Kidney epithelial cell (primary cell): Measurements from ENCODE around the gene MBOAT1. TPM values are rescaled to one million over a fixed set of nuclear protein-coding genes. Genes with fewer than 3 reads are reported as not detected.

Experiments used
- DNase-seq: peaks from one replicate; pipeline ENCODE4 v3.0.0-alpha.2; 2010; ENCODE audit warnings: low read depth
- H3K27me3 ChIP-seq: 2 replicates; pipeline ENCODE4 v1.6.0; 2011; ENCODE audit warnings: low read length; ENCODE audit not compliant: control insufficient read depth, insufficient read depth
- H3K36me3 ChIP-seq: 2 replicates; pipeline ENCODE4 v1.5.1; 2011; ENCODE audit warnings: low read length; ENCODE audit not compliant: control insufficient read depth, insufficient read depth
- H3K4me3 ChIP-seq: 2 replicates; pipeline ENCODE4 v1.5.1; 2011; ENCODE audit warnings: low read depth, mild to moderate bottlenecking, control low read depth, low read length
- CTCF ChIP-seq: IDR thresholded peaks from 2 replicates; pipeline ENCODE4 v1.5.1; 2011; ENCODE audit warnings: mild to moderate bottlenecking, moderate library complexity, low read length, control low read depth, inconsistent platforms; ENCODE audit not compliant: insufficient read depth, poor library complexity, severe bottlenecking
- total RNA-seq: library from RNA; depleted of rRNA; stranded (reverse); fragments of >200 nt; gene quantifications from 2 replicates; pipeline ENCODE4 v1.2.3, GENCODE V29; 2015

The MBOAT1 gene
- total RNA-seq, 1 donor from 2014 or later = 12.0 TPM

DNA sequence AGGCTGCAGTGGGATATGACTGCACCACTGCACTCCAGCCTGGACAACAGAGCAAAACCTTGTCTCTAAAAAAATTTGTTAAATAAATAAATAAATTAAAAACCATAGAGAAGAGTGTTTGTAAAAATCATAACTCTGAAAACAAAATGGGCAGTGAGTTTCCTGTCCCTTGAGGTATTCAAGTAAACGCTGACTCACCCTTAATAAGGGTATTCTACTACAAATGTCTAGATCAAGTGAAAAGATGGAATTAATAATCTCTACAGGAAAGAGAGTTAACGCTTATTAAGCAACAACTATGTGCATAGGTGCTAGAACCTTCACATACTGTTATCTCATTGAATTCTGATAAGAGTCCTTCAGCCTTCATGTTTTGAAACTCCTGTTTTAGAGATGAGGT is 19.9 kb upstream of the MBOAT1 start:
- Histone ChIP-seq H3K27me3 (no peaks in the 10 kb centered on the region), H3K36me3 (no peaks in the 10 kb centered on the region), H3K4me3 (no peak overlapping the region)
- TF ChIP-seq CTCF = no peak
- no peak for DNase-seq

DNA sequence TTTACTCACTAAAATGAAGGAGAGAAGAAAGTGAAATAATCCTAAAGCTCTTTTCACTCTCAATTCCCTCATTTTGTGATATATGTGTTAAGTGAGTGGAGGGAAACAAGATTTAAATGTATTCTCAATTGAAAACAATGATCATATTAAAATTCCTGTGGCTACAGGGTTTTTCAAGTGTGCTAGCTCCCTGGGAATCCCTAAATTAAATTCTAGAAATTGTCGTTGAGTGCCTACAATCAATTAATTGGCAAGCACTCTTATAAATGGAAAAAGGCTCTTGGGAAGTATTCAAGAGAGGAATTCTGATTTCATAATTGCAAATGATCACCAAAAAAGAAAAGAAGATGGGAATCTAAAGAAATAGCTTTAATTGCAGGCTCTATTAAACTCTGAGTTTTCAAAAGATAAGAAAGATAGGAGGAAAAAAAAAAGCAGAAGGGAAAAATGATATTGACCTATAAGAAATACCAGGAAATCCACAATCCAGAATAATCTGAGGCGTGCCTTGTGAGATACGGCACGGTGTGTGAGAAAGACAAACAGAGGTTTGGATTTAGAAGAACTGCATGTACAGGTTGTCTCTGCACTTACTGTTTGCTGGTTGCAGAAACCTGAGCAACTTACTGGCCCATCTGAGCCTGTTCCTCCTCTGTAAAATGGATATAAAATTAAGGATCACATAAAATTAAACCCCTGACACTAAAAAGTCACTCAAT is 18.3 kb upstream of the MBOAT1 start:
- no peak for DNase-seq
- no peak for TF ChIP-seq CTCF
- H3K4me3 ChIP-seq = no peak overlapping the region
- no peaks in the 10 kb centered on the region for H3K36me3 ChIP-seq
- H3K27me3 ChIP-seq = no peaks in the 10 kb centered on the region

DNA sequence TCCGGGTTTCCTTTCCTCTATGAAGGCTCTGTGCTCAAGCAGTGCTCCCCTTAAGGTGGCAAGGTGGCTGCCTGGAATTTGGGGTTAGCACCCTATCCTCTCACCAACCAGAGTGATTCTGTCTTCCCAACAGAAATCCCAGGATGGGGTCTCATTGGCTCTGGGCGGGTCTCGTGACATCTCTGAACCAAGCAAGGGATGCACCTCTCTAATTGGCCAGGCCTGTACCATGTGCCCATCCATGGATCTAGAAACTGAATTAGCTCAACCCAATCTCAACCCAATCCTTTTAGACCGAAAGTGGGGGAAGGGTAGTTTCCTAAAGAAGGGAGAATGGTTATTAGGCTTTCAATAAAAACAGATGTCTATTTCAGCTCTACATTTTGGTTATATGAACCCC is 17.6 kb upstream of the MBOAT1 start:
- no peak for DNase-seq
- Histone ChIP-seq H3K36me3 (no peaks in the 10 kb centered on the region), H3K4me3 (no peak overlapping the region), H3K27me3 (no peaks in the 10 kb centered on the region)
- no peak for TF ChIP-seq CTCF

DNA sequence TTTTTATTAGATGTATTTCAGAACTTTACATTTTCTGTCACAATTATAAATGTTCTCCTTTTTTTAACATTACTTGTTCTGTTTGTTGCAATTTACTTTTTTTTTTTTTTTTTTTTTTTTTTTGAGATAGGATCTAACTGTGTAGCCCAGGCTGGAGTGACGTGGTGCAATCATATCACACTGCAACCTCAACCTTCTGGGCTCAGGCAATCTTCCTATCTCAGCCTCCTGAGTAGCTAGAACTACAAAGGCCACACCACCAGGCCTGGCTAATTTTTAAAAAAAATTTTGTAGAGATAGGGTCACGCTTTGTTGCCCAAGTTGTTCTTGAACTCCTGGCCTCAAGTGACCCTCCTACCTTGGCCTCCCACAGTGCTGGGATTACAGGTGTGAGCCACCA is 15.1 kb upstream of the MBOAT1 start:
- H3K36me3 ChIP-seq = no peaks in the 10 kb centered on the region
- no peak for DNase-seq
- no peak overlapping the region for H3K4me3 ChIP-seq
- no peak for TF ChIP-seq CTCF
- no peaks in the 10 kb centered on the region for H3K27me3 ChIP-seq

- Histone ChIP-seq H3K27me3 (no peaks in the 10 kb centered on the region), H3K4me3 (no peak overlapping the region), H3K36me3 (no peaks in the 10 kb centered on the region)
- TF ChIP-seq CTCF = no peak
- DNase-seq = no peak
These were observed 10.9 kb upstream of the MBOAT1 start for GRCh38 chr6:20223141-20223540.

DNA sequence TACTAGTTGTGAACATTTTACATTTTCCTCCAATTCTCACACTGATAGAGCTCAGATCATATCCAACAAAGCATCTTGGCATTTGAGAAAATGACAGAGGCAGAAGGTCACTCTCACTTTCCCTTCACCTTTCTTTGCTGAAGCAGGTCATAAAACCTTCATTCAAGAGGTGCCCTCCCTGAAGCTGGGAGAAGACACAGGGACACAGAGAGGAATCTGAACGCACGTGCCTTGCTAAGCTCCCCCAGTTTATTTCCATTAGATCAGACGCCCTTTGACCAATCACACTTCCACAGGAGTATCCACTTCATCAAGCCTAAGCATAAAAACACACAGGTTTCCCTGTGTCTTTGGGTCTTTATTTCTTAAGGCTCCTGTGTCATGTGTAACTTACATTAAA is 9.2 kb upstream of the MBOAT1 start:
- TF ChIP-seq CTCF = no peak
- no peaks in the 10 kb centered on the region for H3K36me3 ChIP-seq
- DNase-seq = no peak
- no peaks in the 10 kb centered on the region for H3K27me3 ChIP-seq
- H3K4me3 ChIP-seq = no peak overlapping the region
